Gastroesophageal sphincter (tissue), 4 donors: ENCODE measurements around the gene ITIH1. TPM values are rescaled to one million over a fixed set of nuclear protein-coding genes. Genes with fewer than 3 reads are reported as not detected.

Experiments
- ATAC-seq: fragments of 150-250 bp; one replicate; pipeline ENCODE4 v1.9.1; 2016; ENCODE audit warnings: mild to moderate bottlenecking, moderate library complexity
- H3K27ac ChIP-seq, 4 donors: fragments of 200-600 bp; sonication (generic) in 3 of 4; 1 replicate in 3 of 4; 2 replicates in 1 of 4; pipeline ENCODE4 v1.5.1; 2016 to 2019
- H3K27me3 ChIP-seq: fragments of 200-600 bp; sonication (generic); one replicate; pipeline ENCODE4 v1.5.1; 2019
- H3K36me3 ChIP-seq, 2 donors: fragments of 200-600 bp; sonication (generic); one replicate each; pipeline ENCODE4 v1.5.1; 2019; ENCODE audit warnings: control low read depth in 1 of 2
- H3K4me1 ChIP-seq, 3 donors: fragments of 200-600 bp; sonication (generic); 1 replicate in 2 of 3; 2 replicates in 1 of 3; pipeline ENCODE4 v1.5.1; 2016 to 2019; ENCODE audit warnings: control low read depth in 2 of 3
- H3K4me3 ChIP-seq, 2 donors: fragments of 200-600 bp; sonication (generic); one replicate each; pipeline ENCODE4 v1.5.1; 2019; ENCODE audit warnings: mild to moderate bottlenecking in 1 of 2, moderate library complexity in 1 of 2
- H3K9me3 ChIP-seq, 3 donors: fragments of 200-600 bp; sonication (generic); one replicate each; pipeline ENCODE4 v1.5.1; 2017 to 2019; ENCODE audit warnings: control low read depth in 2 of 3
- EP300 ChIP-seq: sonication (generic); formaldehyde crosslinking; IDR thresholded peaks from one replicate; pipeline ENCODE4 v1.6.1; 2017; ENCODE audit warnings: antibody characterized with exemption, mild to moderate bottlenecking
- POLR2A ChIP-seq, 2 donors: fragments of 450-650 bp; IDR thresholded peaks; one replicate each; pipeline ENCODE4 v1.6.1; 2017; ENCODE audit warnings: antibody characterized with exemption in 2 of 2, mild to moderate bottlenecking in 2 of 2, moderate library complexity in 1 of 2
- POLR2AphosphoS5 ChIP-seq: sonication (generic); formaldehyde crosslinking; IDR thresholded peaks from one replicate; pipeline ENCODE4 v1.6.1; 2017; ENCODE audit warnings: antibody characterized with exemption
- WGBS, 2 donors: methylation state at CpG; one replicate each; pipeline ENCODE4 v1.1.5; 2018; ENCODE audit warnings: low coverage in 1 of 2; 5-methylcytosine and 5-hydroxymethylcytosine counted together
- total RNA-seq, 4 donors: library from RNA; depleted of rRNA; stranded (reverse); fragments of >200 nt; gene quantifications; one replicate each; pipeline ENCODE4 v1.1.0, GENCODE V29; 2016
- TF ChIP-seq, protein P1 (sequence below), 4 experiments: fragments of 200-600 bp in 2 of 4; fragments of 450-650 bp in 2 of 4; sonication (generic) in 1 of 4; IDR thresholded peaks; one replicate each; pipeline ENCODE4 v1.5.1; 2017 to 2019; ENCODE audit warnings: antibody characterized with exemption in 4 of 4, mild to moderate bottlenecking in 2 of 4, moderate library complexity in 2 of 4

Gene ITIH1
- total RNA-seq, 4 donors from 2014 or later, result not detected

DNA sequence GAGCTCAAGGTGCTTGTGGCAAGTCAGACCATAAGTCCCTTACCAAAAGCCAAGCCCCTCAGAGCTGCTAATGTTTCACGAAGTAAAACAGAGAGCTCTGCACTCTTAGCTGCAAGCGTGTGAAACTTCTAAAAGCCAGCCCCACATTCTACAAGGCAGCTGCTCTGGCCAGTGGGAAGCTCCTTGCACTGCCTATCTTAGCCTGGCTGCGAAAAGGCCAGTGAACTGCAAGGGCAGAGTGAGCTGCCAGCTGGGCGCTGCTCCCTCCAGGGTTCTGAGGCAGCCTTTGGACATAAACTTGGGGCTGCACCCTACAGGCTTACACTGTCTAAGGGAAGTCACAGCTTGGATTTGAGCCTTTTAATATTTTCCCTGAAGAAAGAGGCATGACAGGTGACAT, 59.6 kb downstream of the ITIH1 start:
- peaks cover 0 to 47% (median 13%) of the 10 kb centered on the region in 3 donors for H3K4me1 ChIP-seq
- TF ChIP-seq POLR2AphosphoS5 (no peak), EP300 (no peak), POLR2A (IDR thresholded peaks at IDR 0.05) (no peak)
- TF ChIP-seq, protein P1, sequence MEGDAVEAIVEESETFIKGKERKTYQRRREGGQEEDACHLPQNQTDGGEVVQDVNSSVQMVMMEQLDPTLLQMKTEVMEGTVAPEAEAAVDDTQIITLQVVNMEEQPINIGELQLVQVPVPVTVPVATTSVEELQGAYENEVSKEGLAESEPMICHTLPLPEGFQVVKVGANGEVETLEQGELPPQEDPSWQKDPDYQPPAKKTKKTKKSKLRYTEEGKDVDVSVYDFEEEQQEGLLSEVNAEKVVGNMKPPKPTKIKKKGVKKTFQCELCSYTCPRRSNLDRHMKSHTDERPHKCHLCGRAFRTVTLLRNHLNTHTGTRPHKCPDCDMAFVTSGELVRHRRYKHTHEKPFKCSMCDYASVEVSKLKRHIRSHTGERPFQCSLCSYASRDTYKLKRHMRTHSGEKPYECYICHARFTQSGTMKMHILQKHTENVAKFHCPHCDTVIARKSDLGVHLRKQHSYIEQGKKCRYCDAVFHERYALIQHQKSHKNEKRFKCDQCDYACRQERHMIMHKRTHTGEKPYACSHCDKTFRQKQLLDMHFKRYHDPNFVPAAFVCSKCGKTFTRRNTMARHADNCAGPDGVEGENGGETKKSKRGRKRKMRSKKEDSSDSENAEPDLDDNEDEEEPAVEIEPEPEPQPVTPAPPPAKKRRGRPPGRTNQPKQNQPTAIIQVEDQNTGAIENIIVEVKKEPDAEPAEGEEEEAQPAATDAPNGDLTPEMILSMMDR (IDR thresholded peaks at IDR 0.05), result no peak
- H3K4me3 ChIP-seq, result no peak overlapping the region
- peaks cover 0 to 75% of the 10 kb centered on the region in 2 donors for H3K36me3 ChIP-seq
- no peaks in the 10 kb centered on the region for H3K27me3 ChIP-seq
- 83 to 90% methylated on average over 2 to 4 of the region's 4 CpGs for WGBS, 2 donors
- H3K27ac ChIP-seq, result no peak overlapping the region
- H3K9me3 ChIP-seq, result no peaks in the 10 kb centered on the region
- ATAC-seq, result no peak

DNA sequence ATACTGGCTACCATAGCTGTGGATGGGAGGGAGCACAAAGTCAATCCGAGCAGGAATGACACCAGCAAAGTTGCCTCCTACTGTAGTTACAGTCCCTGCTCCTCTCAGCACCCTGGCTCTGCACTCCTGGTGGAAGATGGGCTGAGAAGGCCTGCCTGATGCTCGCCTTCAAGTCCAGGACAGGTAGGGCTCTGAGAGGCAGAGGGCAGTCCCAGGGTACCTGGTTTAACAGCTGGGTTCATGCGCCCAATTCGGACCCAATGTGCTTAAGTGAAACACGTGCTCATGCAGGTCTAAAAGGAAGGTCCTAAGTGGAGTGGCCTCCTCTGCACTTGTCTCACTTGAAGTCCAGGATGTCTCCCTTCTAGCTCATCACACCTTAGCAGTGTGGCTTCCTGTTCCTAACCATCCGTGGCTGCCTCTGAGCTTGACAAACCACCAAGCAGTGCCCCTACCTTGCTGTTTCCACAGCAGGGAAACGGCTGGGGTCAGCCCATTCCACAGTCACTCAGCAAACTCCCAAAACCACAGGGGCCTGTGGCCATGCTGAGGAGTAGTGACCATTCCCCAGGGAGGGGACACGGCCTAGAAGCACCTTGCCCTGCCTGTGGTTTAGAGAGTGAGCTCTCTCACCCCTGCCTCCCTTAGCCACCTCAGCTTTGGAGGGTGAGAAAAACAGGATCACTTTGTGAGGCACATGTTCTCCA, 61.3 kb downstream of the ITIH1 start:
- TF ChIP-seq POLR2A (IDR thresholded peaks at IDR 0.05), result no peak
- no peak for TF ChIP-seq EP300
- no peak for TF ChIP-seq POLR2AphosphoS5
- TF ChIP-seq, protein P1 (IDR thresholded peaks at IDR 0.05), result no peak
- ATAC-seq, result no peak

DNA sequence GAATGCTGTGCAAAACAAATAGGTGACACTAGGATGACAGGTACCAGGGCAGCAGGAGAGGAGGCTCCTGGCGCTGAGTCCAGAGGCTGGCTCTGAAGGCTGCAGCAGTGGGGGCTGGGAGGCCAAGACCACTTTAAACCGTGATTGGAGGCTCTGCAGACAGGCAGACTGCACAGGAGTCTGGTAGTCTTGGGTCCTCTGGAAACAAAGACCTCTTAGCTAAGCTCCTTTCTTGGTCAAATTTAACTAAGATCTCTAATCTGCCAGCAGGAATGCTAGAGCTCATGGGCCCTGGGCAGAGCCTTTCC, 61.8 kb downstream of the ITIH1 start:
- WGBS, 2 donors, result 80% methylated on average over 1 of the region's 2 CpGs; no CpG with 5 or more reads in 1 of the 2 donors
- no peaks in the 10 kb centered on the region for H3K9me3 ChIP-seq
- peaks cover 0 to 55% (median 14%) of the 10 kb centered on the region in 3 donors for H3K4me1 ChIP-seq
- no peak overlapping the region for H3K4me3 ChIP-seq
- peaks cover 0 to 85% of the 10 kb centered on the region in 2 donors for H3K36me3 ChIP-seq
- no peak overlapping the region for H3K27ac ChIP-seq
- H3K27me3 ChIP-seq, result no peaks in the 10 kb centered on the region
- TF ChIP-seq POLR2AphosphoS5, result no peak
- TF ChIP-seq POLR2A (IDR thresholded peaks at IDR 0.05), result no peak
- no peak for TF ChIP-seq EP300
- TF ChIP-seq, protein P1 (IDR thresholded peaks at IDR 0.05), result no peak
- no peak for ATAC-seq

More for the DNA sequence above, 61.3 kb downstream of the ITIH1 start:
- H3K9me3 ChIP-seq, result no peaks in the 10 kb centered on the region
- H3K27ac ChIP-seq, result no peak overlapping the region
- H3K4me3 ChIP-seq, result no peak overlapping the region
- no peaks in the 10 kb centered on the region for H3K27me3 ChIP-seq
- WGBS, 2 donors, result 94% methylated on average over 2 of the region's 8 CpGs; no CpG with 5 or more reads in 1 of the 2 donors
- peaks cover 0 to 83% of the 10 kb centered on the region in 2 donors for H3K36me3 ChIP-seq
- H3K4me1 ChIP-seq, result peaks cover 0 to 54% (median 13%) of the 10 kb centered on the region in 3 donors

DNA sequence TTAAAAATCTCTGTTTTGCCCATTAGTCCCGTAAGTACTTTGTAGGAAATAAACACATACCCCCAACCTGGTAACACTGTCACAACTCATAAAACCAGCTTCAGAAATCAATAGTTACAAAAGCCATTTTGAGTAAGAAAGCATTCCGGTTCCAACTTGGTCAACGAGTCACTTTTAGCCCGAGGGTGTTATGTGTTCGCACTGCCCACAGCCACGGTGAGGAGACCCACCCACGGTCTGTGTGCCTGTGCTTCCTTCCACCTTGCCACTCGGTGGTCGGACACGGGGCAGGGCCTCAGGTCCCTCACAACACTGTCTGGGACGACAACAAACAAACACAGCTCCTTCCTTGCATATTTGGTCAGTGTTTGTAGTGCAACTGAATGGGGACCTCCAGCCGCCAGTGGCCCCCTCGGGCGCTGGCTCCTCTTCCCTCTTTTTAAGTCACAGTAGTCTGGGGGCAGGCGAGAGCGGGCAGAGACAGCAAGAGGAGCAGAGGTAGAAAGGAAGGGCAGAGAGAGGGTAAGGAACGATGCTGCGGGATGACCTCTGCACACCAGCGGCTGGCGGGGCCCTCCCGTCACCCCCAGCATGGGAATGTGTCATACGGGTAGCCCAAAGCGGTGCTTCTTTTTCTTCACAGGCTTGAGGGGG, 62.6 kb downstream of the ITIH1 start:
- Histone ChIP-seq H3K27ac (no peak overlapping the region), H3K4me1 (peaks cover 3 to 55% (median 20%) of the 10 kb centered on the region in 3 donors), H3K4me3 (no peak overlapping the region), H3K36me3 (peaks cover 0 to 80% of the 10 kb centered on the region in 2 donors), H3K9me3 (no peaks in the 10 kb centered on the region), H3K27me3 (no peaks in the 10 kb centered on the region)
- WGBS, 2 donors, result 87 to 91% methylated on average over 9 to 16 of the region's 23 CpGs
- ATAC-seq, result no peak
- TF ChIP-seq POLR2AphosphoS5, result no peak
- no peak for TF ChIP-seq EP300
- TF ChIP-seq, protein P1 (IDR thresholded peaks at IDR 0.05), result no peak
- TF ChIP-seq POLR2A (IDR thresholded peaks at IDR 0.05), result no peak
